ENCODE data around the gene GPBP1. TPM values are rescaled to one million over a fixed set of nuclear protein-coding genes. Genes with fewer than 3 reads are reported as not detected.
"Not testable (repeated sequence)": the region's sequence is repeated elsewhere in the genome, so short reads cannot be mapped to it uniquely, and the experiment has no call there.

Gene GPBP1
- total and polyA plus RNA-seq, 2 experiments from 2014 or later, result 38.1 to 41.7 TPM

- TF ChIP-seq EZH2phosphoT487 (IDR thresholded peaks at IDR 0.05; ENCODE audit: insufficient read depth, low read depth) (no peak), EZH2 (IDR thresholded peaks at IDR 0.05; ENCODE audit: insufficient read depth, poor library complexity, severe bottlenecking) (no peak)
- no peak for DNase-seq
- no peak overlapping the region for H3K4me3 ChIP-seq
- H3K4me2 ChIP-seq (ENCODE audit: unreplicated experiment), result no peak overlapping the region
- no peak overlapping the region for H3K27ac ChIP-seq
- in situ Hi-C loops (cut with MboI), result no loop called here
- peaks cover 28% of the 10 kb centered on the region; the same call in 1 of the 2 replicates for H4K20me1 ChIP-seq (ENCODE audit: insufficient read depth)
- no peaks in the 10 kb centered on the region for H3K9me2 ChIP-seq (ENCODE audit: insufficient read depth)
- H3K9ac ChIP-seq, result no peak overlapping the region
- no peak overlapping the region for H2AFZ ChIP-seq
- H3F3A ChIP-seq (ENCODE audit: insufficient read depth), result no peaks in the 10 kb centered on the region
- no peaks in the 10 kb centered on the region for H3K27me3 ChIP-seq (replicated peaks; ENCODE audit: insufficient read depth)
- H3K9me3 ChIP-seq (ENCODE audit: low read depth), result no peaks in the 10 kb centered on the region
- peaks cover 11% of the 10 kb centered on the region for H3K4me1 ChIP-seq (ENCODE audit: insufficient read depth)
- WGBS, 2 experiments (ENCODE audit: low coverage in 1 of 2, low lambda C conversion rate in 2 of 2, missing lambda C conversion rate in 2 of 2), result 89% methylated on average over 4 of the region's 4 CpGs
- H3K79me2 ChIP-seq (ENCODE audit: insufficient read depth), result peaks cover 100% of the 10 kb centered on the region
- H3K36me3 ChIP-seq (ENCODE audit: low read depth), result no peaks in the 10 kb centered on the region
Observed at GRCh38 chr5:57186194-57186593, 12.3 kb downstream of the GPBP1 start.

GRCh38 chr5:57187977-57188376 lies 14.1 kb downstream of the GPBP1 start:
- in situ Hi-C loops (cut with MboI); H3K9me2 ChIP-seq (ENCODE audit: insufficient read depth); H2AFZ ChIP-seq; H3K27me3 ChIP-seq (replicated peaks; ENCODE audit: insufficient read depth); H3K9me3 ChIP-seq (ENCODE audit: low read depth); H3K4me3 ChIP-seq; H3F3A ChIP-seq (ENCODE audit: insufficient read depth); H3K27ac ChIP-seq; H3K9ac ChIP-seq; H3K36me3 ChIP-seq (ENCODE audit: low read depth); H3K4me2 ChIP-seq (ENCODE audit: unreplicated experiment); DNase-seq: not testable (repeated sequence)
- 94 to 98% methylated on average over 4 of the region's 4 CpGs for WGBS, 2 experiments (ENCODE audit: low coverage in 1 of 2, low lambda C conversion rate in 2 of 2, missing lambda C conversion rate in 2 of 2)
- H3K79me2 ChIP-seq (ENCODE audit: insufficient read depth), result peaks cover 100% of the 10 kb centered on the region
- H4K20me1 ChIP-seq (ENCODE audit: insufficient read depth), result peaks cover 28% of the 10 kb centered on the region; the same call in 1 of the 2 replicates
- H3K4me1 ChIP-seq (ENCODE audit: insufficient read depth), result peaks cover 11% of the 10 kb centered on the region

GRCh38 chr5:57189515-57189914 lies 15.7 kb downstream of the GPBP1 start:
- Histone ChIP-seq H3K36me3 (ENCODE audit: low read depth) (no peaks in the 10 kb centered on the region), H3K27ac (no peak overlapping the region), H3K4me2 (ENCODE audit: unreplicated experiment) (no peak overlapping the region), H3K79me2 (ENCODE audit: insufficient read depth) (peaks cover 100% of the 10 kb centered on the region), H4K20me1 (ENCODE audit: insufficient read depth) (peaks cover 28% of the 10 kb centered on the region; the same call in 1 of the 2 replicates), H3K4me3 (no peak overlapping the region), H3K27me3 (replicated peaks; ENCODE audit: insufficient read depth) (no peaks in the 10 kb centered on the region), H3F3A (ENCODE audit: insufficient read depth) (no peaks in the 10 kb centered on the region), H3K9me2 (ENCODE audit: insufficient read depth) (no peaks in the 10 kb centered on the region), H2AFZ (no peak overlapping the region), H3K9me3 (ENCODE audit: low read depth) (no peaks in the 10 kb centered on the region), H3K9ac (no peak overlapping the region), H3K4me1 (ENCODE audit: insufficient read depth) (peaks cover 11% of the 10 kb centered on the region)
- 81 to 86% methylated on average over 3 of the region's 3 CpGs for WGBS, 2 experiments (ENCODE audit: low coverage in 1 of 2, low lambda C conversion rate in 2 of 2, missing lambda C conversion rate in 2 of 2)
- in situ Hi-C loops (cut with MboI), result no loop called here
- no peak for DNase-seq
- TF ChIP-seq EZH2 (IDR thresholded peaks at IDR 0.05; ENCODE audit: insufficient read depth, poor library complexity, severe bottlenecking) (no peak), EZH2phosphoT487 (IDR thresholded peaks at IDR 0.05; ENCODE audit: insufficient read depth, low read depth) (no peak)

GRCh38 chr5:57190593-57190992 lies 16.7 kb downstream of the GPBP1 start:
- Histone ChIP-seq H3K79me2 (ENCODE audit: insufficient read depth) (peaks cover 100% of the 10 kb centered on the region), H3K27ac (no peak overlapping the region), H2AFZ (no peak overlapping the region), H4K20me1 (ENCODE audit: insufficient read depth) (peaks cover 28% of the 10 kb centered on the region; the same call in 1 of the 2 replicates), H3K9me2 (ENCODE audit: insufficient read depth) (no peaks in the 10 kb centered on the region), H3K4me3 (no peak overlapping the region), H3F3A (ENCODE audit: insufficient read depth) (no peaks in the 10 kb centered on the region), H3K36me3 (ENCODE audit: low read depth) (no peaks in the 10 kb centered on the region), H3K27me3 (replicated peaks; ENCODE audit: insufficient read depth) (no peaks in the 10 kb centered on the region), H3K9me3 (ENCODE audit: low read depth) (no peaks in the 10 kb centered on the region), H3K4me1 (ENCODE audit: insufficient read depth) (peaks cover 4% of the 10 kb centered on the region), H3K9ac (no peak overlapping the region), H3K4me2 (ENCODE audit: unreplicated experiment) (no peak overlapping the region)
- in situ Hi-C loops (cut with MboI), result no loop called here
- no peak for DNase-seq
- 98 to 100% methylated on average over 2 of the region's 2 CpGs for WGBS, 2 experiments (ENCODE audit: low coverage in 1 of 2, low lambda C conversion rate in 2 of 2, missing lambda C conversion rate in 2 of 2)
- TF ChIP-seq EZH2 (IDR thresholded peaks at IDR 0.05; ENCODE audit: insufficient read depth, poor library complexity, severe bottlenecking) (no peak), EZH2phosphoT487 (IDR thresholded peaks at IDR 0.05; ENCODE audit: insufficient read depth, low read depth) (no peak)

- Histone ChIP-seq H3K4me1 (ENCODE audit: insufficient read depth) (no peaks in the 10 kb centered on the region; the same call in 1 of the 2 replicates), H3K9me2 (ENCODE audit: insufficient read depth) (no peaks in the 10 kb centered on the region), H3K4me2 (ENCODE audit: unreplicated experiment) (no peak overlapping the region), H3K27me3 (replicated peaks; ENCODE audit: insufficient read depth) (no peaks in the 10 kb centered on the region), H3K79me2 (ENCODE audit: insufficient read depth) (peaks cover 100% of the 10 kb centered on the region), H2AFZ (no peak overlapping the region), H3K36me3 (ENCODE audit: low read depth) (no peaks in the 10 kb centered on the region; the same call in 1 of the 2 replicates), H4K20me1 (ENCODE audit: insufficient read depth) (peaks cover 28% of the 10 kb centered on the region; the same call in 1 of the 2 replicates), H3K9me3 (ENCODE audit: low read depth) (no peaks in the 10 kb centered on the region), H3F3A (ENCODE audit: insufficient read depth) (no peaks in the 10 kb centered on the region), H3K27ac (no peak overlapping the region), H3K9ac (no peak overlapping the region), H3K4me3 (no peak overlapping the region)
- 92 to 100% methylated on average over 5 of the region's 5 CpGs for WGBS, 2 experiments (ENCODE audit: low coverage in 1 of 2, low lambda C conversion rate in 2 of 2, missing lambda C conversion rate in 2 of 2)
- in situ Hi-C loops (cut with MboI), result no loop called here
- no peak for DNase-seq
- TF ChIP-seq EZH2phosphoT487 (IDR thresholded peaks at IDR 0.05; ENCODE audit: insufficient read depth, low read depth) (no peak), EZH2 (IDR thresholded peaks at IDR 0.05; ENCODE audit: insufficient read depth, poor library complexity, severe bottlenecking) (no peak)
Observed at GRCh38 chr5:57191163-57191562, 17.3 kb downstream of the GPBP1 start.

Data from GM23248 (cell line).